Osteocyte (in vitro differentiated cells): ENCODE results near the gene CCNC. TPM values are rescaled to one million over a fixed set of nuclear protein-coding genes. Genes with fewer than 3 reads are reported as not detected.

Source experiments
- DNase-seq: peaks from one replicate; pipeline ENCODE4 v3.0.0; 2021; ENCODE audit warnings: mixed read lengths; ENCODE audit not compliant: unreplicated experiment; ENCODE audit errors: extremely low spot score
- H3K27ac Mint-ChIP-seq: one replicate; pipeline ENCODE4 v1.8.0; 2021; ENCODE audit warnings: mild to moderate bottlenecking, mixed read lengths; ENCODE audit not compliant: unreplicated experiment
- H3K27me3 Mint-ChIP-seq: one replicate; pipeline ENCODE4 v1.8.0; 2021; ENCODE audit warnings: mixed read lengths; ENCODE audit not compliant: unreplicated experiment
- H3K36me3 Mint-ChIP-seq: one replicate; pipeline ENCODE4 v1.8.0; 2021; ENCODE audit warnings: mixed read lengths; ENCODE audit not compliant: unreplicated experiment
- H3K4me1 Mint-ChIP-seq: one replicate; pipeline ENCODE4 v1.8.0; 2021; ENCODE audit warnings: mixed read lengths; ENCODE audit not compliant: unreplicated experiment
- H3K4me3 Mint-ChIP-seq: one replicate; pipeline ENCODE4 v1.8.0; 2021; ENCODE audit warnings: mild to moderate bottlenecking, moderate library complexity, mixed read lengths; ENCODE audit not compliant: unreplicated experiment
- H3K9me3 Mint-ChIP-seq: one replicate; pipeline ENCODE4 v1.8.0; 2021; ENCODE audit warnings: mixed read lengths; ENCODE audit not compliant: unreplicated experiment
- total RNA-seq: library from RNA; stranded (reverse); gene quantifications from 2 replicates; pipeline ENCODE4 v1.2.1, GENCODE V29; 2021
- TF ChIP-seq, protein P1 (sequence below): fragments of 200-600 bp; sonication (generic); IDR thresholded peaks from 2 replicates; pipeline ENCODE4 v1.5.0; 2021; ENCODE audit warnings: antibody characterized with exemption, mild to moderate bottlenecking, moderate library complexity

Gene CCNC
- total RNA-seq, 1 donor from 2014 or later, result 34.6 TPM

DNA sequence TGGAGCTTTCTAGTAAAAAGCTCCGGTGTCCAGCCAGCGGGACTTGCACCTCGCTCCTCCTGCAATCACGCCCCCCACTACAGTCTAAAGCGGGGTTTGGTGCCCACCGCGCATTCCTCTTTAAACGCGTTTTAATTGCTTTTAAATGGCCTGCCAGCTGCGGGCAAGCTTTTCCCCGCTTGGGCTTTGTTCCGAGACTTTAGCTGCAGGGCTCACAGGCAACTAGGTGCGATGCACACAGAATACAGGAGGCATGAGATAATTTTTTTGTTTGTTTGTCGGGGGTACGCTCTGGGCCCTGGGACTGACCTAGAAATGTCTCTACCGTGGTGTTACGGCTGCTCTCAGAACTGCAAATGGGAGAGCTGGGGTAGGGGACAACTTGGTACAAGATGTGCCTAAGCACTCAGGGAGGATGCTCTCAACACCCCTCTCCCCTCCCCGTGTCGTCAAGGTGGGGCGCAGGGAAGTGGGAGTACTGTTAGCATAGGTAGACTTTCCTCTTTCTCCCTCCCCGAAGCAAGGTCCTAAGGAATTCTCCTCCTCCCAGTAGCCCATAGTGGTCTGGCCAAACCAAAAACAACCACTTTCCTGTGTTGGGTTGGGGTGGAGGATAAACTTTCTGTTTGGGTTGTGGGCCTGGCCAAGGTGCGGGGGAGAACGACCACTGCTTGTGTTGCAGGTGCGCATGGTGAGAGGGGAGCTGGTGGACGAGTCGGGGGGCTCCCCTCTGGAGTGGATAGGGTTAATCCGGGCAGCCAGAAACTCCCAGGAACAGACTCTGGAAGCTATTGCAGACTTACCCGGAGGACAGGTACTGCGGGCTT is 39.8 kb upstream of the CCNC start:
- Mint-ChIP-seq H3K9me3 (no peaks in the 10 kb centered on the region), H3K36me3 (no peaks in the 10 kb centered on the region), H3K4me1 (peaks cover 20% of the 10 kb centered on the region), H3K27ac (no peak overlapping the region), H3K4me3 (no peak overlapping the region), H3K27me3 (peaks cover 95% of the 10 kb centered on the region)
- DNase-seq, result no peak
- TF ChIP-seq, protein P1, sequence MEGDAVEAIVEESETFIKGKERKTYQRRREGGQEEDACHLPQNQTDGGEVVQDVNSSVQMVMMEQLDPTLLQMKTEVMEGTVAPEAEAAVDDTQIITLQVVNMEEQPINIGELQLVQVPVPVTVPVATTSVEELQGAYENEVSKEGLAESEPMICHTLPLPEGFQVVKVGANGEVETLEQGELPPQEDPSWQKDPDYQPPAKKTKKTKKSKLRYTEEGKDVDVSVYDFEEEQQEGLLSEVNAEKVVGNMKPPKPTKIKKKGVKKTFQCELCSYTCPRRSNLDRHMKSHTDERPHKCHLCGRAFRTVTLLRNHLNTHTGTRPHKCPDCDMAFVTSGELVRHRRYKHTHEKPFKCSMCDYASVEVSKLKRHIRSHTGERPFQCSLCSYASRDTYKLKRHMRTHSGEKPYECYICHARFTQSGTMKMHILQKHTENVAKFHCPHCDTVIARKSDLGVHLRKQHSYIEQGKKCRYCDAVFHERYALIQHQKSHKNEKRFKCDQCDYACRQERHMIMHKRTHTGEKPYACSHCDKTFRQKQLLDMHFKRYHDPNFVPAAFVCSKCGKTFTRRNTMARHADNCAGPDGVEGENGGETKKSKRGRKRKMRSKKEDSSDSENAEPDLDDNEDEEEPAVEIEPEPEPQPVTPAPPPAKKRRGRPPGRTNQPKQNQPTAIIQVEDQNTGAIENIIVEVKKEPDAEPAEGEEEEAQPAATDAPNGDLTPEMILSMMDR, result no peak

DNA sequence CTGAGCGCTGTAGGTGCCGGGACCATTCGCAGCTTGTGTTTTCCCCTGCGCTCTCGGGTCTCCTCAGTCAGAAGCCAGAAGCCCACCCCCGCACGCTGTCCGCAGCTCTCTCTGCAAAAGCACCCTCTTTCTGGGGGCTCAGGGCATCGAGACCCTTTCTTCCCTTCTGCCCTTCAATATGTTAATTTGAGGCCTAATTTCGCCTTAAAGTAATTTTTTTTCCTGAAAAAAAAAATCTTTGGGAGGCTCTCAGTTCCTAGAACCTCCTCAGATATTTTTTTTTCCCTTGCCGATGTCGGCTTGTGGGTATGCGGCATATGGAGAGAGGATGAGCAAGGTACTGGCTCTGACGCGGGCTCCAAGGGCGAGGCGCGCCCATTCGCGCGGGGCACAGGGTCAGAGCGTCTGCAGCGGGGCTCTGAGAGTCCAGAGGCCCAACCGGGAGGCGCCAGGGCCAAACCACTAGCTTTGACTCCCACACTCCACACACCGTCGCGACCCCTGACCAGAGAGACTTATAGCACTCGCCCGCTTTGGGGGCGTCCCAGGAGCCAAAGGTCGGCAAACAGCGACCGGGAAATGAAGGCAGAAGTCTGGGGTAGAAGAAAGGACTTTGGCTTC is 39.1 kb upstream of the CCNC start:
- Mint-ChIP-seq H3K27me3 (peaks cover 95% of the 10 kb centered on the region), H3K36me3 (no peaks in the 10 kb centered on the region), H3K9me3 (no peaks in the 10 kb centered on the region), H3K4me3 (no peak overlapping the region), H3K4me1 (peaks cover 26% of the 10 kb centered on the region), H3K27ac (no peak overlapping the region)
- TF ChIP-seq, protein P1, result no peak
- no peak for DNase-seq

DNA sequence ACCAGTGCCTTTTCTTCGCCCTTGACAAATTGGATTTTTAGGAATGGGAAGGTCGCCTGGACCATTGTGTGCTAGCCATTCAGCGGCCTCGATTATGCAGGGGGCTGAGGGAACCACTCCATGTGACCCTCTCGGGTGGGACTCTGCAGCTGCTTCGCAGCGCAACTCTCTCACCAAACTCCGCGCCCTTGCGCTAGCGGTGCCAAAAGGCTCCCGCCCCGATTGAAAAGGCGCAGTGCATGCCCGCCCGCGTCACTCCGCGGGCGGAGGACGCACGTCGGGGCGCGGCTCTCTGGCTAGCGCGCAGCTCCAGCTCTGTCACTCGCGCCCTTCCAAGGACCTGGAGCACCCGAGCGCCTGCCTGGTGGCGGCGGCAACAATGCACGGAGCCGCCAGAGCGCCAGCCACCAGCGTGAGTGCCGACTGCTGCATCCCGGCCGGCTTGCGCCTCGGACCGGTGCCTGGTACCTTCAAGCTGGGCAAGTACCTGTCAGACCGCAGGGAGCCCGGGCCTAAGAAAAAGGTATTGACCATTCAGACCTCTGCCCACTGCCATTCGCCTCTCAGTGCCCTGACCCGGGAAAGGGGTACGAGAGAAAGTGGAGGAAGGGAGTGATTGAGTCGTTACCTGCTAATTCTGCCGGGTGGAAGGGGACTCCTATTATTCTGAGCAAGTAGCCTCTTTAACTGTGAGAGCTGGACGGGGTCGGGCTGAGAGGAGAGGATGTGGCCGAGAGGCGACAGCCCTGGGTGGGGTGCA is 38.4 kb upstream of the CCNC start, which contains the start of gene PRDM13:
Gene PRDM13 (plus strand): TSS at position 178 of the 760 bp plus-strand sequence. CDS start 202 bp downstream, at position 380.
- Mint-ChIP-seq H3K4me3 (no peak within 1 kb of the TSS), H3K27me3 (peaks cover 96% of the 10 kb centered on the region), H3K27ac (no peak within 1 kb of the TSS), H3K9me3 (no peaks in the 10 kb centered on the region), H3K36me3 (no peaks in the 10 kb centered on the region), H3K4me1 (peaks cover 29% of the 10 kb centered on the region)
- no peak for DNase-seq
- TF ChIP-seq, protein P1, result no peak

DNA sequence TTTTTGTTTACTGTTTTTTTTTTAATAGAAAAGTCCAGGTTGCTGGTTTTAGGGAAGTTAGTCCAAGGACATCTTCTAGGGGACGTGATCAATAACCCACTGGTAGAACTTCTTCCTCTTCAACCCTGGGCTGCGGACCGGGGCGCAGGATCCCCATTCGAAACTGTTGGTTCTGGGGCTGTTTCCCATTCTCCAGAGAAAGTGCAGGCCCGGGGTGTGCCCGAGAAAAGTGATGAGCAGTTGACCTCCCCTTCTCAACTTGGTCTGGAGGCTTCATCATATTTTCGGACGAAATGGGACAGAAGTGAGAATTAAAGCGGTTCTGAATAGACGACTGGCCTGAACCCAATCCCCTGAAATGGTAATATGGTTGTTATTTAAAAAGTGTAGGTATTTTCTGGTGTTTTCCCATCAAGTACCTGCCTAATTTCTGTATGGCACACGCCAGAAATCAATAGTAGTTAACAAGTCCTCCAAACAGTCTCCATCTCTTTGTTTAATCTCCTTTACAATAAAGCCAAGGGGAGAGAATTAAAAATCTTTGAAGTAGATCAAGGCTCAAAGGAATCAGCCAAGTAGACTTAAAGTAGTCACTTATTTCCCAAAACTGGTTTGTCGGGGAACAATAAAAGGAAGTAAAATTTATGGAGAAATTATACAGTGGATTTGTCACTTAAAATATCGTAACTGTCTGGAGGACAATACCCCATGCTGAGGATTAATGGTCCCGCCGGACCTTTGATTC is 37.6 kb upstream of the CCNC start:
- H3K9me3 Mint-ChIP-seq, result no peaks in the 10 kb centered on the region
- no peak overlapping the region for H3K4me3 Mint-ChIP-seq
- no peak overlapping the region for H3K27ac Mint-ChIP-seq
- TF ChIP-seq, protein P1, result no peak
- H3K27me3 Mint-ChIP-seq, result peaks cover 96% of the 10 kb centered on the region
- H3K36me3 Mint-ChIP-seq, result no peaks in the 10 kb centered on the region
- DNase-seq, result no peak
- peaks cover 29% of the 10 kb centered on the region for H3K4me1 Mint-ChIP-seq
